SK-N-SH treated with all-trans-retinoic acid at 6 μM for 48 hours (cell line): ENCODE data around the gene ST6GALNAC4.

Experiments
- ATAC-seq: fragments of 200-7000 bp; cut with Tn5 transposase; 3 replicates; pipeline ENCODE4 v1.9.1; 2020; ENCODE audit warnings: mild to moderate bottlenecking, moderate library complexity
- ARNTL ChIP-seq: fragments of 450-650 bp; formaldehyde crosslinking; IDR thresholded peaks from 2 replicates; pipeline ENCODE4 v1.5.0; 2020; ENCODE audit warnings: low read depth, mild to moderate bottlenecking, moderate library complexity, borderline replicate concordance
- BACH2 ChIP-seq: fragments of 250-450 bp; sonication (Bioruptor Pico); IDR thresholded peaks from 2 replicates; pipeline ENCODE4 v1.9.0; 2021; ENCODE audit warnings: mild to moderate bottlenecking, borderline replicate concordance
- CSDC2 ChIP-seq: fragments of 250-450 bp; sonication (Bioruptor Pico); IDR thresholded peaks from 2 replicates; pipeline ENCODE4 v1.5.0; 2020; ENCODE audit warnings: mild to moderate bottlenecking, moderate library complexity
- ESRRG ChIP-seq: fragments of 250-450 bp; sonication (Bioruptor Pico); IDR thresholded peaks from 2 replicates; pipeline ENCODE4 v1.6.1; 2021; ENCODE audit warnings: mild to moderate bottlenecking
- GLIS3 ChIP-seq: fragments of 250-450 bp; sonication (Bioruptor Pico); IDR thresholded peaks from 2 replicates; pipeline ENCODE4 v1.5.0; 2020; ENCODE audit warnings: mild to moderate bottlenecking, moderate library complexity
- ISL1 ChIP-seq: fragments of 250-450 bp; sonication (Bioruptor Pico); IDR thresholded peaks from 2 replicates; pipeline ENCODE4 v2.1.2; 2022; ENCODE audit warnings: mild to moderate bottlenecking, moderate library complexity
- OSR1 ChIP-seq: fragments of 250-450 bp; sonication (Bioruptor Pico); IDR thresholded peaks from 2 replicates; pipeline ENCODE4 v1.8.0; 2022; ENCODE audit warnings: moderate library complexity, mild to moderate bottlenecking, inconsistent platforms
- PPARA ChIP-seq: fragments of 250-450 bp; sonication (Bioruptor Pico); IDR thresholded peaks from 2 replicates; pipeline ENCODE4 v1.5.0; 2020; ENCODE audit warnings: mild to moderate bottlenecking, borderline replicate concordance
- RARB ChIP-seq: fragments of 250-450 bp; sonication (Bioruptor Pico); IDR thresholded peaks from 2 replicates; pipeline ENCODE4 v1.8.0; 2021; ENCODE audit warnings: mild to moderate bottlenecking, moderate library complexity
- TCF4 ChIP-seq: fragments of 250-450 bp; sonication (Bioruptor Pico); IDR thresholded peaks from 2 replicates; pipeline ENCODE4 v1.8.0; 2021; ENCODE audit warnings: mild to moderate bottlenecking, moderate library complexity, borderline replicate concordance
- ZC3H10 ChIP-seq: fragments of 250-450 bp; sonication (Bioruptor Pico); IDR thresholded peaks from 2 replicates; pipeline ENCODE4 v1.5.1; 2021; ENCODE audit warnings: mild to moderate bottlenecking, moderate library complexity
- ZFP30 ChIP-seq: fragments of 450-650 bp; formaldehyde crosslinking; IDR thresholded peaks from 2 replicates; pipeline ENCODE4 v1.5.0; 2022; ENCODE audit warnings: mild to moderate bottlenecking, moderate library complexity
- ZNF70 ChIP-seq: fragments of 450-650 bp; formaldehyde crosslinking; IDR thresholded peaks from 2 replicates; pipeline ENCODE4 v1.5.0; 2020; ENCODE audit warnings: mild to moderate bottlenecking, moderate library complexity
- ZNF8 ChIP-seq: fragments of 450-650 bp; formaldehyde crosslinking; IDR thresholded peaks from 2 replicates; pipeline ENCODE4 v1.5.0; 2020; ENCODE audit warnings: mild to moderate bottlenecking, moderate library complexity
- TF ChIP-seq, protein P1 (sequence below): fragments of 250-450 bp; sonication (Bioruptor Pico); IDR thresholded peaks from 2 replicates; pipeline ENCODE4 v1.5.0; 2020; ENCODE audit warnings: mild to moderate bottlenecking, moderate library complexity
- TF ChIP-seq, protein P2 (sequence below): fragments of 250-450 bp; sonication (Bioruptor Pico); IDR thresholded peaks from 2 replicates; pipeline ENCODE4 v1.5.1; 2020; ENCODE audit warnings: low read depth, mild to moderate bottlenecking, moderate library complexity
- TF ChIP-seq, protein P3 (sequence below): fragments of 250-450 bp; sonication (Bioruptor Pico); IDR thresholded peaks from 2 replicates; pipeline ENCODE4 v1.8.0; 2021; ENCODE audit warnings: low read depth, mild to moderate bottlenecking, moderate library complexity, borderline replicate concordance
- TF ChIP-seq, protein P4 (sequence below): fragments of 250-450 bp; sonication (Bioruptor Pico); IDR thresholded peaks from 2 replicates; pipeline ENCODE4 v1.8.0; 2020; ENCODE audit warnings: mild to moderate bottlenecking, moderate library complexity, borderline replicate concordance

The ST6GALNAC4 gene

DNA sequence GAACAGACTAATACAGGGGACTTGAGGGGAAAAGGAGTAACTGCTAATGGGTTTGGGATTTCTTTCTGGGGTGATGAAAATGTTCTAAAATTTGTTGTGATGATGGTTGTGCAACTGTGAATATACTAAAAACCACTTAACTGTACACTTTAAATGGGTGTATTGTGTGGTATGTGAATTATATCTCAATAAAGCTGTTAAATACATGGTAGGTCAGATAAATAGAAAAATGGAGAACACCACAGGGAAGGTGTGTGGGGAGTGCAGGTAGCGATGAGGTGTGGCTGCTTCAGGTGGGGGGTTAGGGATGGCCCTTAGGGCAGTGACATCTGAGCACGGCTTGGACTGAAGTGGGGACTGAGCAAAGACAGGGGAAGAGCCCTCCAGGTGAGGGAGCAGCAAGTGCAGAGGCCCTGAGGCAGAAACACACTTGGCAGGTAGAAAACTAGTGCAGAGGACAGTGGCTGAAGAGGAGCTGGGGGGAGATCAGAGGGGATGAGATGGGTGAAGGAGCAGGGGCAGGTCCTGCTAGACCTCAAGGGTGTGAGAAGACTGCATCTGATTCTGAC is 43.1 kb upstream of the ST6GALNAC4 start (continued):
- TF ChIP-seq, protein P1, sequence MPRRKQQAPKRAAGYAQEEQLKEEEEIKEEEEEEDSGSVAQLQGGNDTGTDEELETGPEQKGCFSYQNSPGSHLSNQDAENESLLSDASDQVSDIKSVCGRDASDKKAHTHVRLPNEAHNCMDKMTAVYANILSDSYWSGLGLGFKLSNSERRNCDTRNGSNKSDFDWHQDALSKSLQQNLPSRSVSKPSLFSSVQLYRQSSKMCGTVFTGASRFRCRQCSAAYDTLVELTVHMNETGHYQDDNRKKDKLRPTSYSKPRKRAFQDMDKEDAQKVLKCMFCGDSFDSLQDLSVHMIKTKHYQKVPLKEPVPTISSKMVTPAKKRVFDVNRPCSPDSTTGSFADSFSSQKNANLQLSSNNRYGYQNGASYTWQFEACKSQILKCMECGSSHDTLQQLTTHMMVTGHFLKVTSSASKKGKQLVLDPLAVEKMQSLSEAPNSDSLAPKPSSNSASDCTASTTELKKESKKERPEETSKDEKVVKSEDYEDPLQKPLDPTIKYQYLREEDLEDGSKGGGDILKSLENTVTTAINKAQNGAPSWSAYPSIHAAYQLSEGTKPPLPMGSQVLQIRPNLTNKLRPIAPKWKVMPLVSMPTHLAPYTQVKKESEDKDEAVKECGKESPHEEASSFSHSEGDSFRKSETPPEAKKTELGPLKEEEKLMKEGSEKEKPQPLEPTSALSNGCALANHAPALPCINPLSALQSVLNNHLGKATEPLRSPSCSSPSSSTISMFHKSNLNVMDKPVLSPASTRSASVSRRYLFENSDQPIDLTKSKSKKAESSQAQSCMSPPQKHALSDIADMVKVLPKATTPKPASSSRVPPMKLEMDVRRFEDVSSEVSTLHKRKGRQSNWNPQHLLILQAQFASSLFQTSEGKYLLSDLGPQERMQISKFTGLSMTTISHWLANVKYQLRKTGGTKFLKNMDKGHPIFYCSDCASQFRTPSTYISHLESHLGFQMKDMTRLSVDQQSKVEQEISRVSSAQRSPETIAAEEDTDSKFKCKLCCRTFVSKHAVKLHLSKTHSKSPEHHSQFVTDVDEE (CRISPR knock-in tag): no peak
- TF ChIP-seq, all 23 proteins: peak for 0

DNA sequence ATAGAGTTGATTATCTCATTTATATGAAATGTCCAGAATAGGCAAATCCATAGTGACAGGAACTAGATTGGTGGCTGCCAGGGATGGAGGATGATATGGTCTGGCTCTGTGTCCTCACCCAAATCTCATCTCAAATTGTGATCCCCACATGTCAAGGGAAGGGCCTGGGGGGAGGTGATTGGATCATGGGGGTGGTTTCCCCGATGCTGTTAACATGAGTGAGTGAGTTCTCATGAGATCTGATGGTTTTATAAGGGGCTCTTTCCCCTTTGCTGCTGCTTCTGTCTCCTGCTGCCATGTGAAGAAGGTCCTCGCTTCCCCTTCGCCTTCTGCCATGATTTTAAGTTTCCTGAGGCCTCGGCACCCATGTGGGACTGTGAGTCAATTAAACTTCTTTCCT is 42.6 kb upstream of the ST6GALNAC4 start:
- no peak for ATAC-seq
- TF ChIP-seq ZNF8 (CRISPR knock-in tag): no peak
- TF ChIP-seq, protein P2, sequence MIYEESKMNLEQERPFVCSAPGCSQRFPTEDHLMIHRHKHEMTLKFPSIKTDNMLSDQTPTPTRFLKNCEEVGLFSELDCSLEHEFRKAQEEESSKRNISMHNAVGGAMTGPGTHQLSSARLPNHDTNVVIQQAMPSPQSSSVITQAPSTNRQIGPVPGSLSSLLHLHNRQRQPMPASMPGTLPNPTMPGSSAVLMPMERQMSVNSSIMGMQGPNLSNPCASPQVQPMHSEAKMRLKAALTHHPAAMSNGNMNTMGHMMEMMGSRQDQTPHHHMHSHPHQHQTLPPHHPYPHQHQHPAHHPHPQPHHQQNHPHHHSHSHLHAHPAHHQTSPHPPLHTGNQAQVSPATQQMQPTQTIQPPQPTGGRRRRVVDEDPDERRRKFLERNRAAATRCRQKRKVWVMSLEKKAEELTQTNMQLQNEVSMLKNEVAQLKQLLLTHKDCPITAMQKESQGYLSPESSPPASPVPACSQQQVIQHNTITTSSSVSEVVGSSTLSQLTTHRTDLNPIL: no peak

DNA sequence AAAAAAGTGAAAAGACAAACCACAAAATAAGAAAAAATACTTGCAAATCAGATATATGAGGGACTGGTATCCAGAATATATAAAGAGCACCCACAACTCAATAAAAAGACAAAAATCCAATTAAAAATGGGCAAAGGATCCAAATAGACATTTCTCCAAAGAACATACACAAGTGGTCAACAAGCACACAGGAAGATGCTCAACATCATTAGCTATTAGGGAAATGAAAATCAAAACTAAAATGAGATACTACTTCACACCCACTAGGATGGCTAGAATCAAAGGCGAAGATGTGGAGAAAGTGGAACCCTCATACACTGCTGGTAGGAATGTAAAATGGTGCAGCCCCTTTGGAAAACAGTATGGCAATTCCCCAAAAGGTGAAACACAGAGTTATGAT is 41.9 kb upstream of the ST6GALNAC4 start:
- TF ChIP-seq, protein P1 (CRISPR knock-in tag): no peak
- TF ChIP-seq RARB (CRISPR knock-in tag): no peak
- TF ChIP-seq, protein P3, sequence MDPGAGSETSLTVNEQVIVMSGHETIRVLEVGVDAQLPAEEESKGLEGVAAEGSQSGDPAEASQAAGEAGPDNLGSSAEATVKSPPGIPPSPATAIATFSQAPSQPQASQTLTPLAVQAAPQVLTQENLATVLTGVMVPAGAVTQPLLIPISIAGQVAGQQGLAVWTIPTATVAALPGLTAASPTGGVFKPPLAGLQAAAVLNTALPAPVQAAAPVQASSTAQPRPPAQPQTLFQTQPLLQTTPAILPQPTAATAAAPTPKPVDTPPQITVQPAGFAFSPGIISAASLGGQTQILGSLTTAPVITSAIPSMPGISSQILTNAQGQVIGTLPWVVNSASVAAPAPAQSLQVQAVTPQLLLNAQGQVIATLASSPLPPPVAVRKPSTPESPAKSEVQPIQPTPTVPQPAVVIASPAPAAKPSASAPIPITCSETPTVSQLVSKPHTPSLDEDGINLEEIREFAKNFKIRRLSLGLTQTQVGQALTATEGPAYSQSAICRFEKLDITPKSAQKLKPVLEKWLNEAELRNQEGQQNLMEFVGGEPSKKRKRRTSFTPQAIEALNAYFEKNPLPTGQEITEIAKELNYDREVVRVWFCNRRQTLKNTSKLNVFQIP (CRISPR knock-in tag): no peak
- no peak for TF ChIP-seq ESRRG (CRISPR knock-in tag)
- no peak for TF ChIP-seq ISL1 (CRISPR knock-in tag)
- no peak for TF ChIP-seq ZNF70 (CRISPR knock-in tag)
- TF ChIP-seq PPARA (CRISPR knock-in tag): no peak
- no peak for TF ChIP-seq ZC3H10 (CRISPR knock-in tag)
- no peak for TF ChIP-seq BACH2 (CRISPR knock-in tag)
- TF ChIP-seq ZFP30: no peak
- TF ChIP-seq OSR1 (CRISPR knock-in tag): no peak
- TF ChIP-seq GLIS3 (CRISPR knock-in tag): no peak
- ATAC-seq: no peak

DNA sequence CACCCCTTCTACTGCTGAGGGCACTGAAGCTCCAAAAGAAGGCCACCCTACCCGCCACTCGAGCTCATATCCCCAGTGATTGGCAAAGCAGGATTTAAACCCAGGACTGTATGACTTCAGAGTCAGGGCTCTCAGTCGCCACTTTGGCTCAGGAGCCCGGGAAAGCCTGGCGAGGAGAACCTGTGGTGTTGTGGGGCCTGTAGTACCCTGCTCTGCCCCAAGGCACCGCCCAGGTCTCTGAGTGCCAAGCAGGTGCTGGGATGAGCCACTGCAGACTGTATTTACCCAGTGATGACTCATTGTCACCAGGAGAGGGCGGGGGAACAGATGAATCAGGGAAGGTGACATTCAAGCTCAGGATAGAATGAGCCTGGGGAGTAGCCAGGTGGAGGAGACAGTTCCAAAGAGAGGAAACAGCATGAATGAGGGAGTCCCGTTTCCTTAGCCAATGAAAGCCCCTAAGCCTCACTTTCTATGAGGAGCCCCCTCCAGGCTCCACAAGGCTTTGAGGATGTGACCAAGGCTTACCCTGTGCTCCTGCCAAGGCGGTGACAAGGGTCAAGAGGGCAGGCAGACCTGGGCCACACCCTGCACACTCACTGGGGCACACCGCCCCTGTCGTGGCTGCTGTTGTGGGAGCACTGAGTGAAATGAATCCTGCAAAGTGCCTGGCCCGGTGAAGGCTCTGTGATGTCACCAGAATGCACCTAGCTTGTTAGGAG is 38.6 kb upstream of the ST6GALNAC4 start:
- ATAC-seq: peak; percentile 86
- TF ChIP-seq RARB (CRISPR knock-in tag): no peak
- TF ChIP-seq OSR1 (CRISPR knock-in tag): no peak
- TF ChIP-seq ARNTL (CRISPR knock-in tag): no peak
- TF ChIP-seq, protein P2: no peak
- TF ChIP-seq PPARA (CRISPR knock-in tag): no peak
- no peak for TF ChIP-seq ZFP30
- TF ChIP-seq CSDC2 (CRISPR knock-in tag): no peak
- no peak for TF ChIP-seq ZC3H10 (CRISPR knock-in tag)
- TF ChIP-seq, protein P4, sequence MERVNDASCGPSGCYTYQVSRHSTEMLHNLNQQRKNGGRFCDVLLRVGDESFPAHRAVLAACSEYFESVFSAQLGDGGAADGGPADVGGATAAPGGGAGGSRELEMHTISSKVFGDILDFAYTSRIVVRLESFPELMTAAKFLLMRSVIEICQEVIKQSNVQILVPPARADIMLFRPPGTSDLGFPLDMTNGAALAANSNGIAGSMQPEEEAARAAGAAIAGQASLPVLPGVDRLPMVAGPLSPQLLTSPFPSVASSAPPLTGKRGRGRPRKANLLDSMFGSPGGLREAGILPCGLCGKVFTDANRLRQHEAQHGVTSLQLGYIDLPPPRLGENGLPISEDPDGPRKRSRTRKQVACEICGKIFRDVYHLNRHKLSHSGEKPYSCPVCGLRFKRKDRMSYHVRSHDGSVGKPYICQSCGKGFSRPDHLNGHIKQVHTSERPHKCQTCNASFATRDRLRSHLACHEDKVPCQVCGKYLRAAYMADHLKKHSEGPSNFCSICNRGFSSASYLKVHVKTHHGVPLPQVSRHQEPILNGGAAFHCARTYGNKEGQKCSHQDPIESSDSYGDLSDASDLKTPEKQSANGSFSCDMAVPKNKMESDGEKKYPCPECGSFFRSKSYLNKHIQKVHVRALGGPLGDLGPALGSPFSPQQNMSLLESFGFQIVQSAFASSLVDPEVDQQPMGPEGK (CRISPR knock-in tag): no peak
- no peak for TF ChIP-seq TCF4
- TF ChIP-seq ZNF70 (CRISPR knock-in tag): no peak
- TF ChIP-seq, protein P3 (CRISPR knock-in tag): no peak
